Measurements from ENCODE around the gene MOB3C. TPM values are rescaled to one million over a fixed set of nuclear protein-coding genes. Genes with fewer than 3 reads are reported as not detected.

The MOB3C gene
- polyA plus RNA-seq, 1 donor (not counting 4 experiments of a cell fraction or from before 2014, with no cell fraction given): 18.4 TPM

DNA sequence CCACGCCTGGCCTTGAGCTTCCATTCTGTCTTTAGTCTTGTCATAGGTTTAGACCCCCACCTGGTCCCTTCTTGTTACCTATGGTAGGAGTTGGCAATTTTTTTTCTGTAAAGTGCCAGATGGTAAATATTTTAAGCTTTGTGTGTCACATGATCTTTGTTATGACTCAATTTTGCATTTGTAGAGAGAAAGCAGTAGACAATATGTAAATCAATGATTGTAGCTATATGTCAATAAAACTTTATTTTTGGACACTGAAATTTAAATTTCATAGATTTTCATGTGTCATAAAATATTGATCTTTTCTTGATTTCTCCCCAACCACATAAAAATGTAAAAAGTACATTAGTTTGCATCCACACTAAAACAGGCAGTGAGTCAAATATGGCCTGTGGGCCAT is 20.6 kb downstream of the MOB3C start:
- H3K27ac ChIP-seq (ENCODE audit: control insufficient read depth, insufficient read depth, low read length): no peak overlapping the region
- peaks cover 12 to 13% of the 10 kb centered on the region in 2 experiments for H3K36me3 ChIP-seq (ENCODE audit: control insufficient read depth in 2 of 2, extremely low read depth in 1 of 2, insufficient read depth in 2 of 2, low read length in 2 of 2)
- no peaks in the 10 kb centered on the region for H3K9me3 ChIP-seq (ENCODE audit: control insufficient read depth, low read depth, low read length)
- H3K79me2 ChIP-seq (ENCODE audit: control insufficient read depth, insufficient read depth, low read length): peaks cover 17% of the 10 kb centered on the region
- no peak overlapping the region for H3K4me2 ChIP-seq (ENCODE audit: control insufficient read depth, extremely low read depth, insufficient read depth, low read depth, low read length)
- dilution Hi-C loops (cut with MboI; ENCODE audit: extremely low pct_ligation_motif_present, low sequenced_read_pairs): no loop called here
- no peaks in the 10 kb centered on the region for H4K20me1 ChIP-seq (ENCODE audit: control insufficient read depth, extremely low read depth, insufficient read depth, low read length)
- H3K9me1 ChIP-seq (ENCODE audit: control insufficient read depth, extremely low read depth, insufficient read depth, low read length): no peaks in the 10 kb centered on the region
- FAIRE-seq (no peak), DNase-seq (ENCODE audit: low read depth, low spot score) (no peak)
- H3K27me3 ChIP-seq (ENCODE audit: control insufficient read depth, extremely low read depth, insufficient read depth, low read length): no peaks in the 10 kb centered on the region
- no peak overlapping the region for H3K4me3 ChIP-seq (ENCODE audit: control insufficient read depth in 2 of 3, extremely low read depth in 1 of 3, insufficient read depth in 2 of 3, low read depth in 1 of 3, low read length in 3 of 3)
- TF ChIP-seq EZH2 (IDR thresholded peaks at IDR 0.05; ENCODE audit: low read length): no peak
- TF ChIP-seq, protein P1, sequence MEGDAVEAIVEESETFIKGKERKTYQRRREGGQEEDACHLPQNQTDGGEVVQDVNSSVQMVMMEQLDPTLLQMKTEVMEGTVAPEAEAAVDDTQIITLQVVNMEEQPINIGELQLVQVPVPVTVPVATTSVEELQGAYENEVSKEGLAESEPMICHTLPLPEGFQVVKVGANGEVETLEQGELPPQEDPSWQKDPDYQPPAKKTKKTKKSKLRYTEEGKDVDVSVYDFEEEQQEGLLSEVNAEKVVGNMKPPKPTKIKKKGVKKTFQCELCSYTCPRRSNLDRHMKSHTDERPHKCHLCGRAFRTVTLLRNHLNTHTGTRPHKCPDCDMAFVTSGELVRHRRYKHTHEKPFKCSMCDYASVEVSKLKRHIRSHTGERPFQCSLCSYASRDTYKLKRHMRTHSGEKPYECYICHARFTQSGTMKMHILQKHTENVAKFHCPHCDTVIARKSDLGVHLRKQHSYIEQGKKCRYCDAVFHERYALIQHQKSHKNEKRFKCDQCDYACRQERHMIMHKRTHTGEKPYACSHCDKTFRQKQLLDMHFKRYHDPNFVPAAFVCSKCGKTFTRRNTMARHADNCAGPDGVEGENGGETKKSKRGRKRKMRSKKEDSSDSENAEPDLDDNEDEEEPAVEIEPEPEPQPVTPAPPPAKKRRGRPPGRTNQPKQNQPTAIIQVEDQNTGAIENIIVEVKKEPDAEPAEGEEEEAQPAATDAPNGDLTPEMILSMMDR (optimal IDR thresholded peaks at IDR 0.05 in 1 of 3, IDR thresholded peaks at IDR 0.05 in 1 of 3, conservative IDR thresholded peaks at IDR 0.05 in 1 of 3; ENCODE audit: extremely low read depth in 1 of 3, insufficient read depth in 2 of 3, low read length in 3 of 3): no peak
- H3K9ac ChIP-seq (ENCODE audit: control insufficient read depth, extremely low read depth, insufficient read depth, low read length): no peak overlapping the region
- H2AFZ ChIP-seq (ENCODE audit: control insufficient read depth, low read length): no peak overlapping the region
- no peaks in the 10 kb centered on the region for H3K4me1 ChIP-seq (ENCODE audit: control insufficient read depth, extremely low read depth, insufficient read depth, low read length)

GRCh38 chr1:46595127-46595526 is 21.5 kb downstream of the MOB3C start:
- Histone ChIP-seq H3K9me1 (ENCODE audit: control insufficient read depth, extremely low read depth, insufficient read depth, low read length) (no peaks in the 10 kb centered on the region), H3K36me3 (ENCODE audit: control insufficient read depth in 2 of 2, extremely low read depth in 1 of 2, insufficient read depth in 2 of 2, low read length in 2 of 2) (peaks cover 14 to 19% of the 10 kb centered on the region in 2 experiments), H3K79me2 (ENCODE audit: control insufficient read depth, insufficient read depth, low read length) (peaks cover 15% of the 10 kb centered on the region), H3K4me3 (ENCODE audit: control insufficient read depth in 2 of 3, extremely low read depth in 1 of 3, insufficient read depth in 2 of 3, low read depth in 1 of 3, low read length in 3 of 3) (no peak overlapping the region), H3K9me3 (ENCODE audit: control insufficient read depth, low read depth, low read length) (no peaks in the 10 kb centered on the region), H3K9ac (ENCODE audit: control insufficient read depth, extremely low read depth, insufficient read depth, low read length) (no peak overlapping the region), H3K4me1 (ENCODE audit: control insufficient read depth, extremely low read depth, insufficient read depth, low read length) (no peaks in the 10 kb centered on the region), H3K27me3 (ENCODE audit: control insufficient read depth, extremely low read depth, insufficient read depth, low read length) (no peaks in the 10 kb centered on the region), H3K27ac (ENCODE audit: control insufficient read depth, insufficient read depth, low read length) (no peak overlapping the region), H2AFZ (ENCODE audit: control insufficient read depth, low read length) (no peak overlapping the region), H3K4me2 (ENCODE audit: control insufficient read depth, extremely low read depth, insufficient read depth, low read depth, low read length) (no peak overlapping the region), H4K20me1 (ENCODE audit: control insufficient read depth, extremely low read depth, insufficient read depth, low read length) (no peaks in the 10 kb centered on the region)
- FAIRE-seq (no peak), DNase-seq (ENCODE audit: low read depth, low spot score) (no peak)
- TF ChIP-seq EZH2 (IDR thresholded peaks at IDR 0.05; ENCODE audit: low read length): no peak
- TF ChIP-seq, protein P1 (optimal IDR thresholded peaks at IDR 0.05 in 1 of 3, IDR thresholded peaks at IDR 0.05 in 1 of 3, conservative IDR thresholded peaks at IDR 0.05 in 1 of 3; ENCODE audit: extremely low read depth in 1 of 3, insufficient read depth in 2 of 3, low read length in 3 of 3): no peak
- dilution Hi-C loops (cut with MboI; ENCODE audit: extremely low pct_ligation_motif_present, low sequenced_read_pairs): no loop called here
